ENCODE measurements around the gene KRT20.

DNA sequence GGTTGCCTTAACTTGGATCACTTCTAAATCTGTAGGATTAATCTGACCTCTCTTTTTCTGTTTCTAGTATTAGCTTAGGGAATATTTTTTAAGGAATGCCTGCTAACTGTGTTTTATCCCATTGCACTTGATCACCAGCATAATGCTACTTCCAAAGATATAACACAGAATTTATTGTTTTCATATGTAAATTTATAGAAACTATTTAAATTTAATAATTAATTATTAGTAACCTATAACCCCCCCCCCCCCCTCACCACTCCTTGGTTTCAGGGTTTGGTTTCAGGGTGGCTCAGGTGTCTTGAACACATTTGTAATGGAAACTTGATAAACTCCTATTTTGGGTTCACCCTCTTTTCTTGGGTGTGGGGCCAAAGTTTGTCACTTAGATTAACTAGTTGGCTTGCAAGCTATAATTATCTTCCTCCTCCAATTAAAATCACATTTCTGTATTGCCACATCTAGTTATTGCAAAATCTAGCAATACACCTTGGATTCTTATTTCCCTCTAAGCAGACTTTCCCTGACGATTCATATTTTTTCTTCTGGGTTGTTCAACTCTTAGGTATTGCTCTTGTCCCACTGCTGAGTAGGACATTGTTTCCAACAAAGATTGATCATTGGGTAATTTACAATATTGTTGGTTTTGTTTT, 36.3 kb downstream of the KRT20 start:
- TF ChIP-seq POLR2A (IDR thresholded peaks at IDR 0.05) (no peak), POLR2AphosphoS5 (IDR thresholded peaks at IDR 0.05) (no peak)

All from prostate gland (tissue), 1 donor.